HEK293 (cell line): Measurements from ENCODE around the gene DGKD.

Source experiments
- CTCF ChIA-PET: fragments of 350-600 bp; formaldehyde crosslinking; extraction: SDS; loops from one replicate; lab custom pipeline; 2021; ENCODE audit warnings: antibody characterized with exemption; lab: Yijun Ruan, JAX
- POLR2A ChIA-PET: fragments of 300-600 bp; formaldehyde crosslinking; extraction: SDS; loops from one replicate; lab custom pipeline; 2020; ENCODE audit warnings: antibody characterized with exemption, inconsistent platforms; lab: Yijun Ruan, JAX
- H3K27ac ChIP-seq: fragments of 200-500 bp; sonication (Bioruptor generic); 2 replicates; pipeline ENCODE4 v1.5.1; 2014; ENCODE audit warnings: low read depth, low read length, control low read depth, inconsistent platforms; ENCODE audit errors: extremely low read depth
- H3K36me3 ChIP-seq, 2 experiments: fragments of 200-500 bp in 1 of 2; sonication (Bioruptor generic) in 1 of 2; 1 replicate in 1 of 2; 2 replicates in 1 of 2; pipeline ENCODE4 v1.5.1; 2014 to 2017; ENCODE audit warnings: inconsistent platforms in 2 of 2, low read length in 2 of 2; ENCODE audit not compliant: control insufficient read depth in 2 of 2, insufficient read depth in 1 of 2
- H3K4me1 ChIP-seq: fragments of 200-500 bp; sonication (Bioruptor generic); 2 replicates; pipeline ENCODE4 v1.5.1; 2014; ENCODE audit warnings: mild to moderate bottlenecking, low read length, inconsistent platforms; ENCODE audit not compliant: control insufficient read depth, insufficient read depth
- H3K4me3 ChIP-seq: 2 replicates; pipeline ENCODE4 v1.5.1; 2011; ENCODE audit warnings: low read depth, mild to moderate bottlenecking, control low read depth, low read length, moderate library complexity
- H3K9me3 ChIP-seq: fragments of 200-500 bp; sonication (Bioruptor generic); 2 replicates; pipeline ENCODE4 v1.5.1; 2014; ENCODE audit warnings: low read depth, low read length, inconsistent platforms; ENCODE audit not compliant: control insufficient read depth, insufficient read depth
- ATF2 ChIP-seq: fragments of 450-650 bp; formaldehyde crosslinking; IDR thresholded peaks from 2 replicates; pipeline ENCODE4 v1.5.1; 2016; ENCODE audit warnings: missing biosample characterization, missing genetic modification characterization, low read depth
- KLF9 ChIP-seq: fragments of 450-650 bp; formaldehyde crosslinking; IDR thresholded peaks from 2 replicates; pipeline ENCODE4 v1.5.1; 2016; ENCODE audit warnings: missing biosample characterization, missing genetic modification characterization, low read depth
- YY2 ChIP-seq: fragments of 450-650 bp; formaldehyde crosslinking; IDR thresholded peaks from 2 replicates; pipeline ENCODE4 v1.5.1; 2016; ENCODE audit warnings: missing biosample characterization, missing genetic modification characterization
- ZBTB20 ChIP-seq: fragments of 450-650 bp; formaldehyde crosslinking; IDR thresholded peaks from 2 replicates; pipeline ENCODE4 v1.5.1; 2016; ENCODE audit warnings: missing biosample characterization, missing genetic modification characterization
- ZBTB26 ChIP-seq: fragments of 450-650 bp; formaldehyde crosslinking; optimal IDR thresholded peaks from 2 replicates; pipeline ENCODE3; 2016; ENCODE audit warnings: missing biosample characterization, mild to moderate bottlenecking, missing genetic modification characterization
- ZFP3 ChIP-seq: fragments of 450-650 bp; formaldehyde crosslinking; IDR thresholded peaks from 2 replicates; pipeline ENCODE4 v1.5.1; 2016; ENCODE audit warnings: low read depth, missing biosample characterization, missing genetic modification characterization
- ZFP37 ChIP-seq: fragments of 450-650 bp; formaldehyde crosslinking; IDR thresholded peaks from 2 replicates; pipeline ENCODE4 v1.5.1; 2016; ENCODE audit warnings: missing biosample characterization, missing genetic modification characterization
- ZNF132 ChIP-seq: fragments of 450-650 bp; formaldehyde crosslinking; IDR thresholded peaks from 2 replicates; pipeline ENCODE4 v1.5.1; 2017; ENCODE audit warnings: missing biosample characterization, missing genetic modification characterization, borderline replicate concordance
- ZNF133 ChIP-seq: fragments of 450-650 bp; formaldehyde crosslinking; IDR thresholded peaks from 2 replicates; pipeline ENCODE4 v1.5.1; 2016; ENCODE audit warnings: missing biosample characterization, missing genetic modification characterization
- ZNF138 ChIP-seq: fragments of 450-650 bp; formaldehyde crosslinking; IDR thresholded peaks from 2 replicates; pipeline ENCODE4 v1.5.1; 2016; ENCODE audit warnings: missing biosample characterization, missing genetic modification characterization, borderline replicate concordance
- ZNF140 ChIP-seq: fragments of 450-650 bp; formaldehyde crosslinking; IDR thresholded peaks from 2 replicates; pipeline ENCODE4 v1.5.1; 2016; ENCODE audit warnings: missing biosample characterization, missing genetic modification characterization
- ZNF174 ChIP-seq: fragments of 450-650 bp; formaldehyde crosslinking; IDR thresholded peaks from 2 replicates; pipeline ENCODE4 v1.5.0; 2017; ENCODE audit warnings: missing biosample characterization, mild to moderate bottlenecking, missing genetic modification characterization
- ZNF18 ChIP-seq: fragments of 450-650 bp; formaldehyde crosslinking; IDR thresholded peaks from 2 replicates; pipeline ENCODE4 v1.5.1; 2016; ENCODE audit warnings: missing biosample characterization, missing genetic modification characterization
- ZNF24 ChIP-seq: fragments of 450-650 bp; formaldehyde crosslinking; IDR thresholded peaks from 2 replicates; pipeline ENCODE4 v1.5.1; 2016; ENCODE audit warnings: missing biosample characterization, missing genetic modification characterization
- ZNF26 ChIP-seq: fragments of 450-650 bp; formaldehyde crosslinking; IDR thresholded peaks from 2 replicates; pipeline ENCODE4 v1.5.1; 2016; ENCODE audit warnings: missing biosample characterization, missing genetic modification characterization
- ZNF426 ChIP-seq: fragments of 450-650 bp; formaldehyde crosslinking; IDR thresholded peaks from 2 replicates; pipeline ENCODE4 v1.5.1; 2017; ENCODE audit warnings: missing biosample characterization, missing genetic modification characterization, mild to moderate bottlenecking, inconsistent platforms, moderate library complexity
- ZNF510 ChIP-seq: fragments of 450-650 bp; formaldehyde crosslinking; IDR thresholded peaks from 2 replicates; pipeline ENCODE4 v1.5.1; 2018; ENCODE audit warnings: mild to moderate bottlenecking, missing genetic modification characterization, missing biosample characterization; ENCODE audit not compliant: insufficient replicate concordance
- ZNF529 ChIP-seq: fragments of 450-650 bp; formaldehyde crosslinking; IDR thresholded peaks from 2 replicates; pipeline ENCODE4 v1.5.1; 2017; ENCODE audit warnings: missing genetic modification characterization, missing biosample characterization; ENCODE audit not compliant: insufficient replicate concordance
- ZNF530 ChIP-seq: fragments of 450-650 bp; formaldehyde crosslinking; IDR thresholded peaks from 2 replicates; pipeline ENCODE4 v1.5.1; 2016; ENCODE audit warnings: low read depth, missing biosample characterization, missing genetic modification characterization
- ZNF610 ChIP-seq: fragments of 450-650 bp; formaldehyde crosslinking; IDR thresholded peaks from 2 replicates; pipeline ENCODE4 v1.5.1; 2016; ENCODE audit warnings: missing biosample characterization, missing genetic modification characterization, borderline replicate concordance
- ZNF621 ChIP-seq: fragments of 450-650 bp; formaldehyde crosslinking; IDR thresholded peaks from 2 replicates; pipeline ENCODE4 v1.5.1; 2017; ENCODE audit warnings: missing biosample characterization, missing genetic modification characterization
- ZNF704 ChIP-seq: fragments of 450-650 bp; formaldehyde crosslinking; IDR thresholded peaks from 2 replicates; pipeline ENCODE4 v1.5.1; 2016; ENCODE audit warnings: missing biosample characterization, missing genetic modification characterization
- ZNF707 ChIP-seq: fragments of 450-650 bp; formaldehyde crosslinking; IDR thresholded peaks from 2 replicates; pipeline ENCODE4 v1.5.1; 2016; ENCODE audit warnings: missing biosample characterization, missing genetic modification characterization
- ZNF76 ChIP-seq: fragments of 450-650 bp; formaldehyde crosslinking; IDR thresholded peaks from 2 replicates; pipeline ENCODE4; 2016; ENCODE audit warnings: low read depth, missing biosample characterization, missing genetic modification characterization, borderline replicate concordance

The DGKD gene

GRCh38 chr2:233429175-233429897, 75.0 kb downstream of the DGKD start:
- H3K36me3 ChIP-seq: no peaks in the 10 kb centered on the region

GRCh38 chr2:233430081-233430480, 75.8 kb downstream of the DGKD start:
- ChIA-PET CTCF (no interaction called here), POLR2A (no interaction called here)
- no peak for TF ChIP-seq ZNF529 (tag by site-specific recombination)
- TF ChIP-seq ZNF26 (tag by site-specific recombination): no peak
- no peak for TF ChIP-seq ZBTB26
- TF ChIP-seq YY2 (tag by site-specific recombination): no peak
- no peak for TF ChIP-seq ZNF510 (tag by site-specific recombination)
- no peak for TF ChIP-seq ZNF18
- no peaks in the 10 kb centered on the region for H3K9me3 ChIP-seq
- no peak overlapping the region for H3K4me3 ChIP-seq
- 0 out of 2 replicates have a peak, but pooled peaks cover 6% of the 10 kb centered on the region for H3K4me1 ChIP-seq
- H3K27ac ChIP-seq: no peak overlapping the region
- H3K36me3 ChIP-seq: peaks cover 0 to 4% of the 10 kb centered on the region in 2 experiments; a peak in 1 of 3 replicates

More at GRCh38 chr2:233429175-233429897, 75.0 kb downstream of the DGKD start:
- CTCF ChIA-PET: no interaction called here
- no peak for TF ChIP-seq KLF9 (tag by site-specific recombination)
- Histone ChIP-seq H3K27ac (no peak overlapping the region), H3K9me3 (no peaks in the 10 kb centered on the region), H3K4me3 (no peak overlapping the region), H3K4me1 (0 out of 2 replicates have a peak, but pooled peaks cover 2% of the 10 kb centered on the region)
- POLR2A ChIA-PET: no interaction called here

GRCh38 chr2:233430651-233431050, 76.4 kb downstream of the DGKD start:
- CTCF ChIA-PET: interaction anchor here (0.7 kb wide), 1 partner anchor 60 kb away, joined by 3 read pairs; no protein-coding TSS in a partner anchor
- H3K4me3 ChIP-seq: no peak overlapping the region
- no peaks in the 10 kb centered on the region for H3K9me3 ChIP-seq
- 0 out of 2 replicates have a peak, but pooled peaks cover 6% of the 10 kb centered on the region for H3K4me1 ChIP-seq
- peaks cover 0 to 9% of the 10 kb centered on the region in 2 experiments; a peak in 1 of 3 replicates for H3K36me3 ChIP-seq
- H3K27ac ChIP-seq: no peak overlapping the region
- POLR2A ChIA-PET: no interaction called here
- TF ChIP-seq ZBTB20 (tag by site-specific recombination) (no peak), ZNF140 (no peak), ZFP3 (tag by site-specific recombination) (no peak), ZNF704 (no peak), ZNF138 (tag by site-specific recombination) (no peak), ZNF621 (tag by site-specific recombination) (no peak), ZFP37 (tag by site-specific recombination) (no peak), ZNF174 (tag by site-specific recombination) (no peak), ZNF530 (tag by site-specific recombination) (no peak), ZNF133 (tag by site-specific recombination) (no peak), ZNF610 (tag by site-specific recombination) (no peak), ZNF24 (tag by site-specific recombination) (no peak), ZNF132 (tag by site-specific recombination) (no peak), ZNF707 (tag by site-specific recombination) (no peak), ZNF426 (tag by site-specific recombination) (no peak), ATF2 (no peak), ZNF76 (tag by site-specific recombination) (no peak)
